Stimulated activated CD4-positive, alpha-beta T cell treated with anti-CD3 and anti-CD28 coated beads, TNF-alpha, amount 100 ng/mL, for 1 hour (primary cell): Measurements from ENCODE around the gene SULF2.

Source experiments
- DNase-seq, 3 donors: peaks; one replicate each; pipeline ENCODE4 v3.0.0-alpha.2; 2020; ENCODE audit warnings: low read depth in 3 of 3, low spot score in 1 of 3

Gene SULF2

DNA sequence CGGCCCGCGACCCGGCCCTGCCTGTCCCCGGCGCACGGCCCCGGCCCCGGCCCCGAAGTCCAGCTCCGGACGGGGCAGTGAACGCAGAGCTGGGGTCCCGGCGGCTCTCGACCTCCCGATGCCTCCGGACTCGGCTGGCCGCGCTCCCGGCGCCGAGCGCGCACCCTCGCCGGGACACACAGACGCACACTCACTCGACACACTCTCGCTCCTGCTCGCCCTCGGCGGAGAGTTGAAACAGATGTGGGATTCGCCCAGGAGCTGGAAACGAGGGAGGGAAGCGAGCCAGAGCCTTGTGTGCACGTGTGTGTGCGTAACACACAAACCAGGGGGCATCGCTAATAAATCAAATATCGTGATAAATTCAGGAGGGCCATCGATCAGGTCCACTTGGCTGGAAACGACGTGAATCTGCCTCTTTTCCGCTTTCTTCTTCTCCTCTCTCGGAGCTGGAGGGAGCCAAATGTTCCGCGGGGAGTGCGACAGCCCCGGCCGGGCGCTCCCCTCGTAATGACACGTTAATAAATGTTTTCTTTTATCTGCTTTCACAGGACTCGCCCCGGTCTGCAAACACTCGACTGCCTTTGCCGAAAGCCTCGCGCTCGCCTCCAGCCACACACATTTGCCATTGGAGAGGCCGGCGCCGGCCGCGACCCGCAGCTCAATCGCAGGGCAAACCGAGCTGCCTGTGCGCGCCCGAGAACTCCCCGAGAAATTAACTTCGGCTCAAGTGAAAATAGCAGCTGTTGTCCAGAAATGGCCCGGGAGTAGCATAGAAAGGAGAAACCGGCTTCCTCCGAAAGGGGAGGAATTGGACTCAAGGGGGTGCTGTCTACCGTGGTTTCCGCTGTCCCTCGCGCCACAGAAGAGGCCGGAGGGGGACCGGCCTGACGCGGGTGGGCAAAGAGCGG is 828 bp upstream of the SULF2 start:
- DNase-seq = no peak

- DNase-seq = no peak
Measured at GRCh38 chr20:47784599-47785310, 526 bp downstream of the SULF2 start.

- DNase-seq = no peak
Measured at GRCh38 chr20:47783828-47784598, 1.3 kb downstream of the SULF2 start.

- DNase-seq = no peak
Measured at GRCh38 chr20:47782920-47783552, 2.2 kb downstream of the SULF2 start.

GRCh38 chr20:47782076-47782475 is 3.2 kb downstream of the SULF2 start:
- DNase-seq = no peak

GRCh38 chr20:47781632-47782031 is 3.6 kb downstream of the SULF2 start:
- no peak for DNase-seq

GRCh38 chr20:47780720-47781389 is 4.4 kb downstream of the SULF2 start:
- DNase-seq = no peak

DNA sequence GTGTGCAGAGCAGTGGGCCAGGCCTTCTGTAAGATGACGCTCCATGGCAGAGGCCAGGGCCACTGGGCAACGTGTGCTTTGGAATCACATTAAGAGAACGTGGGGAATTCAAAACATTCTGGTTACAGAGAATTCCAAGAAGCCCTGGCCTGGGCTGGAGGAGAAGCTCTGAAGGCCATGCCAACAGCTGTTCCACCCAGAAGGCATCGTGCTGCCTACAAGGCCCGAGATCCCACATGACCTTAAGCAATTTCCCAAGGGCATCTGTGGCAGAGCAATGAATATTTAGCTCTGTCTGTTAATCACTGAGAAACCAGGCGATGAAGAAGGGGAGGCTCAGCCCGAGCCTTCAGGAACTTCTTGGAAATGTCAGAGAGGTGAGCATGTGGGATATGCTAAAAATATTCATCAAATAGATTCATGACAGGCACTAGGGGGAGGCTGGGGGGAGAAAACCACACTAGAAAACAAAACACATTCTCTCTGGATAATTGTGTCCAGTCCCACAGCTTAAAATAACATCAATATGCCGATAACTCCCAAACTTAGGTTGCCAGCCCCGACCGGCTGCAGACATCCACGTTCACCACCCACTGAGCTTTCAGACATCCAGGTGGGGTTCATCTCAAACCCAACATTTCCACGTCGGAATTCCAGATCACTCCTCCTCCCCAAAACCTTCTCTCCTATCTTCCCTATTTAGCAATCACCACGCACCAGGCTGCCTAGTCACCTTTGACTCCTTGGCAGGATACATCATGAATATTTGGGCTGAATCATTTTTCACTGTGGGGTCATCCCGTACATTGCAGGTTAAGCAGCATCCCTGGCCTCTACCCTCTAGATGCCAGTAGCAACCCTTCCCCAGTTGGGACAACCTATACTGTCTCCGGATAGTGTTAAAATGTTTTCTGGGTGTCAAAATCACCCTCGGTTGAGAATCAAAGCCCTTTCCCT is 6.6 kb downstream of the SULF2 start:
- no peak for DNase-seq

GRCh38 chr20:47777220-47777619 is 8.1 kb downstream of the SULF2 start:
- no peak for DNase-seq

DNA sequence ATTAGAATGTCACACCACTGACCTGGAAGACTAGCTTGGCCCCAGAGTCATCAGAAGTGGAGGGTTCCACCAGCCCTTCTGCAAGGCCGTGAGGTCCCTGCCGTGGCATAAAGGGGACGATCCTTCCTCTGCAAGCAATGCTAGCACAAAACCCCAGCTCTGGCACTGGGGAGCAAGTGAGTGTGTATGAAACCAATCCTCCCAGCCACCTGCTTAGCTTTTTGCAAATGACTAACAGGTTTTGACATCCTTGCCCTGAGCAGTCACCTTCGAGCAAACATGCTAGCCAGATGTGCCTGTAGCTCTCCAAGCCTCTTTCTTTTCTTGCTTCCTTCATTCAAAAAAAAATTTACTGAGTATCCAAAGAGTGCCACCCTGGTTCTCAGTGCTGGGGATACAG is 8.6 kb downstream of the SULF2 start:
- DNase-seq = no peak

GRCh38 chr20:47775841-47776240 is 9.4 kb downstream of the SULF2 start:
- no peak for DNase-seq

DNA sequence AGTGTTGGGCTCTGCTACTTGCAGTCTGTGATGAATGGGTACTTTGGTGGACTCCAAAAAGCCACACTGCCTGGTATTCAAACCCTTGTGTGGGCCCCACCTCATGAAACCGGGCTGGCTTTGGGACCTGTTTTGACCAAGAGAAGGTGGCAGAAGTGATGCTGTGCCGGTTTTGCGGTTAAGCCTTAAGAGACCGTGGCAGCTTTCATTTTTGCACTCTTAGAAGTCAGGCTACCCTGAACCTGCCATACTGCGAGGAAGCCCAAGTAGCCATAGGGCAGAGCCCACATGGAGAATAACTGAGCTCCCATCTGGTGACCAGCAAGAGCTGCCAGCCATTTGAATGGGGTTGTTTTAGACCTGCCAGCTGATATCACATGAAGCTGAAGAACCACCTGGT is 10.2 kb downstream of the SULF2 start:
- no peak for DNase-seq

DNA sequence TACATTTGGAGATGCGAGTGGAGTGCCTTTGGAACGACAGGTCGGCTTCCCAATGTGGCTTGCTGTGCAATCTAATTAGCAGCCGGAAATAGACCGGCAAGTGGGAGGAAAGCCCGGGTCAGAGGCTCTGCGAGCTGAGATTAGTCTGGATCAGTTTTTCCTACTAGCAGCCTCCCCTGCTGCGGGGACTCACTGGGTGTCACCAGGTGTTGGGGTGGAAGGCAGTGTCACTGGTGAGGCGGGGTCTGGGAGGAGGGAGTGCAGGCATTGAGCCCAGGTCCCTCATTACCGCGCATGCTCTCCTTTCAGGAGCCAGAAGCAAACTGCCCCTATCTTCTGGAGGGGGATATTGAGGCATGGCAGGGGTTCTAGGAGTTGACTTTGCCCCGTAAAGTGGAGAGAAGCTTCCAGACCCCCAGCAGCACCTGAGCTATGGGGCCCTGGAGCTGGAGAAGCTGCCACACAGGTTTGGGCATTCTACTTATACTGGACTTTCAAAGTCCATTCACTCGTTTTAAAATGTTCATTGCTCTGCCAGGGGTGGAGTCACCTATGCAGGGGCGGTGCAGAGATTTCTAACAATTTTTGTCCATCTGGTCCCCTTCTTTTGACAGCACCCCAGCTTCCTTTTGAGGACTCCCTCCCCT is 11.0 kb downstream of the SULF2 start:
- DNase-seq = no peak

DNA sequence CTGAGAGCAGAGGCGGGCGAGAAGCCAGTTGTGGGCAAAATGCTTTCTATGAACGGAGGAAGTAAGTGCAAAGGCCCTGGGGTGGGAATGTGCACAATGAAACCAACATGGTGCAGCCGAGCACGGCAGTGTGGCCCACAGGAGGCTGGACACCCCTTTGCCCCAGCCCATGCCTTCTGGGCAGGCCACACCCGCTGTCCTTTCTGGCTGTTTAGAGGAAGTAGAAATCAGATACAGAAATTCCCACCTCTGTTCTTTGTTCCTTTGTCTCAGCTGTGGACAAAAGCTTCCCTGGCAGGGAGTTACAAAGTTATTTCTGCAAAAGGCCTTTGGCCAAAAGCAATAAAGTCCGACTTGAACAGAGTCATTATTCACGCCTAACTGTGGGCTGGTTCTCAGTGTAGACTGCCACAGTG is 11.9 kb downstream of the SULF2 start:
- no peak for DNase-seq

- DNase-seq = no peak
Measured at GRCh38 chr20:47770935-47771334, 14.3 kb downstream of the SULF2 start.

- no peak for DNase-seq
Measured at GRCh38 chr20:47768016-47768824, 17.1 kb downstream of the SULF2 start.

DNA sequence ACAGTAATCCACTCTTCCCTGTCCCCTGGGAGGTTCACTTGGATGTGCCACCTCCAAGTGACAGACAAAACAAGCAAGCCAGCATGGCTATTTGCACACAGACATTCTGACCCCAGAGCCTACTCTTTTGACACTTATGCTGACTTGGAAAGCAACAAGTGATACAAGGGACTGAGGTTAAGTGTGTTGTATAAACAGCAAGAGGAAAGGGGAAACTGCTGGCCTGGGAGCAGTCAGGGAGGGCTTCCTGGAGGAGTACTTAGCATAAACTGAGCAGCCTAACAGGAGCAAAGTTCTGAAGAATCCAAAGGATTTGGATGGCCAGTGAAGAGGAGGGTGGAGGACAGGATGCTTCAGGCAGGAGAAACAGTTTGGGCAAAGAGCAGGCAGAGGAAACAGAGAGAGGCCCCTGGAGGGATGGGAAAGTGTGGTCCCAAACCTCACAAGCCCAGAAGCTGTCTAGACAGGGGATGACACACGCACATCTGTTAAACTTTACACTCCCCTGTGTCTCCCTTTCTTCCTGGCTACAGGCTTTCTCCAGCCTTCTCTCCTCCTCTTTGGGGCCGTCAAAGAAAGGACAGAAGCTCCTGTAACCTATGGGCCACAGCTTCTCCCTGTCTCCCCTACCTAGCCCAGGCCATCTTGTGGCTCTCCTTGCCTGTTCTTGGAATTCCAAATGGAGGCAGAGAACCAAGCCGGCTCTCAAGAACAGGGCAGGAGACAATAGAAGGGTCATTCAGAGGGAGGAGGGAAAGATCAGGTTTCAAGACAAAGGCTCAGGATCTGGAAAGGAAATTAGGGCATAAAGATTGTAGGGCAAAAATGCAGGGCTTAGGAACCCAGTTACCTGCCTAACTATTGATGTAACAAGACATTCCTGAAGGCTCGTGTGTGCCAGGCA is 19.3 kb downstream of the SULF2 start:
- DNase-seq = no peak
